Measurements from ENCODE around the gene B3GLCT.
"Not testable (repeated sequence)": the region's sequence is repeated elsewhere in the genome, so short reads cannot be mapped to it uniquely, and the experiment has no call there.

Gene B3GLCT

DNA sequence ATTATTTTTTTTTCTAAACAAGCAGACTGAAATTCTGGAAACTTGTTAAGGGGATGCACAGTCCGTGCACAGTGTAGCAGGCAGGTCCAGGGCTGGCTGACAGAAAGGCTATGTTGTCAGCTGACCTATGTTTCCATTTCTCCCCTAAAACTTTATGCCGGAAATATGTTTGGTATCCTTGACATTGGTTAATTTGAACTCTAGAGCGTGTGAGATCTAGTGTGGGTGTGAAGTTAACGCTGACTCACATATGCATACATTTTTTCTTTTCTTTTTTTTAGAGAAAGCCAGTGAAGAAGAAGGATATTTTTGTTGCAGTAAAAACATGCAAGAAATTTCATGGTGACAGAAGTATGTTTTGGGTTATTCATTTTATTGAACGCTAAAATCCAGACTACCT, 76.6 kb downstream of the B3GLCT start:
- no peak for DNase-seq

DNA sequence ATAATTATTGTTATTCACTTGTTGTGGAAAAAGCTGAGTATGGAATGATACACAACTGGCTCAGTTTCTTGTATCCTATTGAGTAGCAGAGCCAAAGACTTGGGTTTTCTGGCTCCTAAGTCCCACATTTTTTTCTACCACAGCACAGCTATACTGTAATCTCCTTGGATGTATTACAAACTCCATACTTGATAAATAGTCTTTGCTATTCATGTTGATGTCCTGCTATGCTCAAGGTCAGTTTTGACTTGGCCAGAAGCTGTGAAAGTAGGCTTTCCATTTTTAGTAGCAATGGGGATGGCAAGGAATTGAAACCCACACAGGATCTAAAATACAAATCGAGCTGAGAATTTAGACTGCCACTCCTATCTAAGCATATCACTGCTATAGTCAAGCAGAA, 79.1 kb downstream of the B3GLCT start:
- DNase-seq: no peak

DNA sequence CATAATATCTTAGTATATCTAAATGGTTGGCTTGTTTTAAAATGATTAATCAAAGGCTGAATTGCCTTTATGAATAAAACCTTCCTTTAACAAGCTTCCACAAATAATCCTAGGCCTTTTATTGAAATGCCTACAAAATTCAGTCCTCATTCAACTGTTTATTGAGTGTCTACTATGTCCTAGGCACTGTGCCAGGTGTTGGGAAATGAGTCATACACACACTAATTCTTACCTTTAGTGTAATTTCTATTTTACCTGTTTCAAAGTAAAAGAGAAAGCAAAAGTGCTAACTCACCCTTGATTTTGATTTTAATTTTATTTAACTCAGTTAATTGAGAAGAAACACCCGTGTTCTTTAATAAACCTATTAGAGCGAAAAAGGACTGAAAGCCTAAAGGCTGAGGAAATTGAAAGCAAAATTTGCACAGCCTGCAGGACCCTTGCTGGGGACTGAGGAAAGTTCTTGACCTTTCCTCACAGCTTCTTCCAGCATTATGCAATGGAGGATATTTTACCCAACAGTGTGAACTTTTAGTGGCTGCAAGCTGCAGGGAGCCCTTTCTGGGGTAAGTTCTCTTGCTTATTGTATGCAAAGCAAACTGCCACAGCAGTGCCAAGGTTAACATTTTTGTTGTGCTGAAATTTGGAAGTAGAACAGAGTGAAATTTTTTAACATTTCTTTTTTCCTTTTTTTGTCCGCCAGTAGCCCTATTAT, 83.1 kb downstream of the B3GLCT start:
- DNase-seq: no peak

DNA sequence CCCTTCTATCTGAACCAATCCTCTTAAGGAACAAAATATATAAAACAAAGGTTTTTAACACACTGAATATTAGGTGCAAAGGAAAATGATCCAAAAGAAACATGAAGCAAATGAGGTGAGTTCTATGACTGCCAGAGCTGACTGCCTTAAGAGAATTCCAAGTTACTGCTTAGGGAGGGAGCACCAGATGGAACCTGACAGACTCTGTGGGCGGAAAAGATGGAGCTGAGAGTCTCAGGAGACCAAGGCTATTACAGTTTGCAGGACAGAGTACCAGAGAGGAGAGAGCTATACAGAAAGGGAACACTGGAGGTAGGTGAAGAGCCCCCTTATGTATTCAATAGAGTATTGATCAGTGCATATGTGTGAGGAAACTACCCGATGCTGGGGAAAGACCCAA, 87.2 kb downstream of the B3GLCT start:
- no peak for DNase-seq

DNA sequence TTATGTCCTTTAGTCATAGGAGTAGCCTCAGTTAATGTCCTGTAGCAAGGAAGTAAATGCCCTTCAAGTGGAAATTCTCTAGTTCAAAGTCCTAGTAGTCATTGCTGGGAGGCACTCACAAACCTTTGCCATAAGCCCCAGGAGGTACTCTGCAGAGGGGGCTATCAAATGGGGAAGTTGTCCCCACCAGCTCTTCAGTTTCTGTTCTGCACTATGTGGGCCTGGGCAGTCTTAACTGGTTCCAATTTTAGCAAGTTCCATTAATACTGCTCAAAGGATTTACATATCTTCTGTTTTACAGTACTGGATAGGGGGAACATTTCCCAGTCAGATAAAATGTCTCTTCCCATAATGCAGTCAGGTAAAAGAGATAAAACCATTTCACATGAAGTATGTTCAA, 101.3 kb downstream of the B3GLCT start:
- DNase-seq: no peak

DNA sequence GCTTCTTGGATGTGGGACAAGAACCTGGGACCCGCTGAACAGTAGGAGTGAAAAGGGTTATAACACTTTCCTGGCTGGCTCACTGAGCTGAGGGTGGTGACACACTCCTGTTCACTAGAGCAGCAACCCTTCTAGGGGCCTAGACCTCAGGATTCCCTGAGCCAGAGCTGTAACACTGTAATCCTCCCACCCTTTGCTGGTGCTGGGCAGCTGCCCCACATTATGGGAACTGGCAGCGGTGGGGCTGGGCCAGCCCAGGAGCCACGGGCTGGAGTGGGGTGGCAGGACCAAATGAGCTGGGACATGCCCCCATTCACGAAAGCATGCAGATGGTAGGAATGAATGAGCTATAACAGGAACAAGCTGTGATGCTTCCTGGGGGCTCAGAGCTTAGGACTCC, 110.6 kb downstream of the B3GLCT start:
- DNase-seq: no peak

DNA sequence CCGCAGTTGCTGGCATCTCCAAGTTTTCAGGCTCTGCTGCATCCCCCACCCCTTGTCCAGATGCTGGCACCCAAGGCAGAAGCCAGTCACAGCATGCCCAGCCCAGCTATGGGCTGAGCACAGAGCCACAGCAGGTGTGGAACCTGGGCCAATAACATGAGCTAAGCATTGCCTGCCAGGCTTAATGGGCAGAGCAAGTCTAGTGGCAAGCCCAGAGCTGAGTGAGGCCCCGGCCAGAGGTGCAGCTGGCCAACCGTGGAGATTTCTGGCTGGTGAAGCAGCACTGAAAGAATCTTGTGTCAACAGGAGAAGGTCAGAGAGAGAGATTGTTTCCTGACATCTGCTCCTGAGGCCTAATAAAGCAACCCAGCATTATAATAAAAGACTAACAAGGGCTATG, 111.0 kb downstream of the B3GLCT start:
- DNase-seq: no peak

DNA sequence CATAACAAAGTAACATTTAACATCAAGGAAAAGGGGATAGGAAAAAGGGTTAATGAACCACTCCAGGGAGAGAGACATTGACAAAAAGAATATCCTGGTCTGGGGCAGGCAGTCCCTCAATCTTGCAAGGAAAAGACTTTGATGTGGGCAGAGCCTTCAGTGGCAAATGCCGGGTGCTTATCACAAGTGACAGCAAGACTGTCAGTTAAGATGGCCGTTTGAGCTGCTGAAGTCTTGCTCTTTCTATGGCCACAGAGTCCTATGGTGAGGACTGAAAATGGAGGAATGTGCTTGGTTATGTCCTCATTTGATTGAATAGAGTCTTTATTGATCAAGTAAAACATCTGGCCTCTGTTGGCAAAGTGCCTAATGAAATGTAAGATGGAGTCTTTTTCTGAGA, 112.1 kb downstream of the B3GLCT start:
- DNase-seq: no peak

DNA sequence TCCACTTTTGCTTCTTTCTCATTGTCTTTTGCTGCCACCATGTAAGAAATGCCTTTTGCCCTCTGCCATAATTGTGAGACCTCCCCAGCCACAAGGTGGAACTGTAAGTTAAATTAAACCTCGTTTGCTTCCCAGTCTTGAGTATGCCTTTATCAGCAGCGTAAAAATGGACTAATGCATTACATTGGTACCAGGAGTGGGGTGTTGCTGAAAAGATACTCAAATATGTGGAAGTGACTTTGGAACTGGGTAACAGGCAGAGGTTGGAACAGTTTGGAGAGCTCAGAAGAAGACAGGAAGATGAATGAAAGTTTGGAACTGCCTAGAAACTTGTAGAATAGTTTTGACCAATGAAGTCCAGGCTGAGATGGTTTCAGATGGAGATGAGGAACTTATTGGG, 115.2 kb downstream of the B3GLCT start:
- no peak for DNase-seq

DNA sequence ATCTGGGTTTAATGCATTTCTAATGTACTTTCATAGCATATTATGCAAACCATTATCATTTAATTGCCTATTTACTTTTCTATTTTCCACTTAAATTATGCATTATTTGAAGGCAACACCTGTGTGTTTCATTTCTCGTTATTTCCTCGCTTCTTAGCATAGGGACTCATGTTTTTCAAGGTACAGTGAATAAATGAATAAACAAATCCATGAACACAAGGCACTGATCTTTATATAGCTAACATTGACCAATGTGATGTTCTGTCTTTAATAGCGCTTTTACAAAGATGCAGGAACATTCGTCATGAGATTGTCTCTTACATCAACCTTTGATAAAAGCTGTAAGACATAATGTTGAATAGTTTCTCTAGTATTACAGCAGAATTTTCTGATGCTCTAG, 121.2 kb downstream of the B3GLCT start:
- no peak for DNase-seq

DNA sequence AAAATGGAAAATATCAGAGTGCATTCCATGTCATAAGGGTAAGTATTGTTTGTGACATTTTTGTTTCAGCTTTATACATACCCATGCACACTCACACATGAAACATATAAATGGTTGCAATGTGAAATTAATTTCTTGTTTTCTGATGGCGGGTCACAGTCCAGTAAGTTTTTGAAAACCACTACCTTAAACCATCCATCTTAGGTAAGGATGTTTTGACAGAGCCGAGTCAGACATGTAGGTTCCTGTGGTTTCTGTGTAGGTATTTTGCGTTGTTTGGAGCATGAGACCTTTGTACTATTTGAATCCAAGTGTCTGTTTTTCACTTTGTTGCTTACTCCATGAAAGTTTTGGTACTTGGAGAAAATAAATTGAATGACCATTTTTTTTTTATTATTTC, 121.7 kb downstream of the B3GLCT start:
- no peak for DNase-seq

DNA sequence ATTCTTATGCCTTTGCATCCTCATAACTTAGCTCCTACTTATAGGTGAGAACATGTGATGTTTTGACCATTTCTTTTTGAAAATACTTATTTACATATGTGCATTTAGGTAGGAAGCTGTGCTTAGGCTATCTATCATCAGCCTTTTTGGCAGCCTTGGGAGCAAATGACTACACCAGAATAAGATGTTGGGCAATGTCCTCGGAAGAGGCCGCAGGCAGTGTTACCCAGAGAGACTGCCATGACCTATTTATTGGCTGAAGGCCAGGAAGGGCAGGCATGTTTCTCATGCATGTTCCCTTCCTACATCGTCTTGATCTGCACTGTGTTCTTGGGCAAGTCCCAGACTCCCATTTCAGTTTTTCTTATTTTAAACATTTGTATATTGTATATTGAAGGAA, 122.3 kb downstream of the B3GLCT start:
- no peak for DNase-seq

DNA sequence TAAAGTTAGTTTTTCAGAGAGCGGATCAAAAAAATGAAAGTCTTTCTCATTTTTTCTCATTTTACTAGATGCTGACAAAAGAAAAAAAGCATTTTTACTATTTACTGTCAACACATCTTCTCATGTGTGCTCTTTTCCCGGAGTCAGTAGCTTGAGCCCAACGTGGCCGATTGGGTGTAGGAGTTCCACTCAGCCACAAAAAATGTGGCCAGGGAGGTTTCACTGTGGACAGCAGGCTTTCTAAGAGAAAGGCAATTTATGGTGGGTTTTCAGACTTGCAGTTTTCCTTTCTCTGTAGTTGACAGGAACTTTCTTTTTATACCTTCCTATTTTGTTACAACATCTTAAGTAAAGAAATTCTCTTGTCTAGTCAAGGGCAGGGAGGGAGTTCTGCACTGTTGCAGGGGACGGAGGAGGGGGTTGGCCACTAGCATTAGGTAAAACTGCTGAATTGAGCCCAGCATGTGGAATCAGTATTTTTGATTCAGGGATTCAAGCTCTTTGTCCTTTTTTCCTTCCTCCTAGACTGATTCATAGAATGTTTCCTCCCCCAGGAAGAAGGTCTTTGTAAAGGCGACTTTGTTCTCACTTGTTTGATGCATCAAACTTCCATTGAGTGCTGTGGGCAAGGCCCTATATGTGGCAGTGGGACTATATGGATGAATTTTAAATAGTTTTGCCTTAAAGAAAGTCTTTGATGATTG, 123.1 kb downstream of the B3GLCT start:
- no peak for DNase-seq

DNA sequence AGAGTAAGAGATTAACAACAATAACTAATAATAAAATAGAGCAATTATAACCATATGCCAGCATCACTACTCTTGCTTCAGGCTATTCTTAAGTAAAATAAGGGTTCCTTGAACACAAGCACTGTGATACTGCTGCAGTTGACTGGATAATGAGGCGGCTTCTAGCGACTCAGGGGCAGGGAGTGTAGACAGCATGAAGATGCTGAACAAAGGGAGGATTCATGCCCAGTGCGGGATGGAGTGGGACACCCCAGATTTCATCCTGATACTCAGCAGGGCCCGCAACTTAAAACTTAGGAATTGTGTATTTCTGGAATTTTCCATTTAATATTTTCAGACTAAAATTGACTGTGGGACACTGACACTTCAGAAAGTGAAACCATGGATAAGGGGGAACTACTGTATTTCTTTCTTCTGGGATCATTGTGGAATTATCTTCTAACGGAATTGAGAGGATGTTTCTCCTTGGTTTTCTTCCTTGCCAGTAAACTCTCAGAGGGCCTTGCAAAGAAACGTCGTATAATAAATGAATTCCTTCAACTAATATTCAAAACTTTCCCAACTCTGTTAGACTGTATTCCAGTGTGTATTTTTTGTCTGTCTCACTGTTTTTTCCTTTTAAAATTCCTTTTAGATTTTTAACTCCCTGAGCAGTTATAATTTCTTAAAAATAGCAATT, 127.5 kb downstream of the B3GLCT start:
- no peak for DNase-seq

DNA sequence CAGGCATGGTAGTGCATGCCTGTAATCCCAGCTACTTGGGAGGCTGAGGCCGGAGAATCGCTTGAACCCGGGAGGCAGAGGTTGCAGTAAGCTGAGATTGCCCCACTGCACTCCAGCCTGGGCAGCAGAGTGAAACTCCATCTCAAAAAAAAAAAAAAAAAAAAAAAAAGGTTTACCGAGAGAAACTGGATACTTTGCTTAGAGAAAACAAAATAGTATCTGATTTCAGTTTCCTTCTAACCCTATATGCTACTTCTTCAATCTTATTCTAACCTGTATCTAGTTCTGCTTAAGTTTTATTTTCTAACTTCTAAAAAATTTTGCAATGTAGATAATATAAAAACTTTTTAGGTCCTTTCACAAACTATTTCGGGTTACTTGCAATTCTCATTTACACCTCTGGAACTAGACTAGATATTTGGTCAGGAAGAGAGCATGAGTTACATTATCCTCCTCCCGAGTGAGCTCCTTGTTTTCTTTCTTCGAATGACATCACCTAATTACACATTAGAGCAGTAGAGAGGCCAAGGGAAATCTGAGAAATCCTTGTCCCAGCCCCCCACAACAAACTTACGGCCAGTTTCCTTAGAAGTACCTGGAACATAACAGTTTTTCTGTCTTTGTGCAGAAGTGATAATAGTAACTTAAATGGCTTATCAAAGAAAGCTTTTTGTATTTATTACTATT, 128.9 kb downstream of the B3GLCT start:
- peak; percentile 28 for DNase-seq

DNA sequence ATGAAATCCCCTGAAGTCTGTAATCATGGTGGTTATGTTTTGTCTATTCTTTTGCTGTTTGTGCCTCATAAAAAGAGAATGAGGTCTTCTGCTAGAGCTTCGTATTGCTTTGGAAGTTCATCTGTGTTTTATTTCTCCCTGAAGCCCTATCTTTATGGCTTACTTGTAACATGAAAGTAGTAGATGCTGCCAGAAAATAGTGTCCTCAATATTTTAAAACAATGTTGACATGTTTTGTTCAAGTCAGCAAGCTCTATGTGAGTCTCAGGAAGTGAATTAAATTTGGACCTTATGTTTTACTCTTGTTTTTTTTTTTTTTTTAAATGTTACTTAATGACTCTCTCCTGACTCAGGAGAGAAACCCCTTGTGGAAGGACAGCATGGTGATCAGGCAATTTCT, 130.5 kb downstream of the B3GLCT start:
- DNase-seq: no peak

DNA sequence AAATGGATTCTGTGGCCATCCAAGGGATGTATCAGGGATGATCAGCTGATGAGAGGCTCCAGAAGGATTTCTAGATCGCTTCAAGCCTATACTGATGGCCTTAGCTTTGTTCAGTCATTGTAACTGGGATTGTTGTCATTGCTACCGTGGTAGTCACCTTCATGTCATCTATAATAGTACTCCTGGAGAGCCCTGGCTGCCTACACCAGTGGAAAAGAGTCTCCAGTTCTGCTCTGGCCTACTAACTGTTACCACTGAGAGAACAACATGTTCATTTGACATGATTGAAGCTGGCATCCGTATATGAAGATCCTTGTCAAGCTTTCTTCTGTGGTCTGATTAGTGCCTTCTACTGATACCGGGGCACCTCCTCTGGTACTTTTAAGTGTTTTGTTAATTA, 131.3 kb downstream of the B3GLCT start:
- no peak for DNase-seq

DNA sequence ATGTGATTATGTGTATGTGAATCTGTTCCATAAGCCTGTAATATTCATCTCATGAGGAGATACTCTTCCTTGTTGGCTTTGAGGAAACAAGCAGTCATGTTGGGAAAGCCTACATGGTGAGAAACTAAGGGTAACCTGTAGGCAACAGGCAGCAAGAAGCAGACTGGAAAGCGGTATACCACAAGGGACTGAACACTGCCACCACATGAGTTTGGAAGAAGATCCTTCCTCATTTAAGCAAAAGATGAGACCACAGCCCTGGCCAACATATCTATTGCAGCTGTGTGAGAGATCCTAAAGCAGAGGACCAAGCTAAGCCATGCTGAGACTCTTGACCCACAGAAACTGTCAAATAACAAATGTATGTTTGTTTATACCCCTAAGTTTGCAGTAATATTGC, 134.8 kb downstream of the B3GLCT start:
- DNase-seq: no peak

DNA sequence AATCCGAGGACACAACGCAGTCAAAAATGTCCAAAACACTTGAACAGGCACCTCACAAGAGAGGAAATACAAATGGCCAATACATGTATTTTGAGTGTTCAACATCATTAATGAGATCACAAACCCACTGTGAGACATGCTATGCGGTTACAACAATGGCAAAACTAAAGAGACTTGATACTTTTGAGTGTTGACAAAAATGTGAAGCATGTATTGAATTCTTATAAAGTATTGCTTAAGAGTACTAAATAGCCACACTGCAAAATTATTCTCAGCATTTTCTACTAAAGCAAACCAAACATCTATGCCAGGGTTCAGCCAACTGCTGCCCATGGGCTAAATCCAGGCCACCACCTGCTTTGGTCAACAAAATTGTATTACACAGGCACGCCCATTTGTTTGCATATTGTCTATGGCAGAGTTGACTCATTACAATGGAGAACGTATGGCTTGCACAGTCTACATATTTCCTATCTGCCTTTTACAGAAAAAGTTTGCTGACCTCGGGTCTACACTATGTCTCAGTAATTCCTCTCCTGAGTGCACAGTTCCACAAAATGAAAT, 135.3 kb downstream of the B3GLCT start:
- DNase-seq: no peak

DNA sequence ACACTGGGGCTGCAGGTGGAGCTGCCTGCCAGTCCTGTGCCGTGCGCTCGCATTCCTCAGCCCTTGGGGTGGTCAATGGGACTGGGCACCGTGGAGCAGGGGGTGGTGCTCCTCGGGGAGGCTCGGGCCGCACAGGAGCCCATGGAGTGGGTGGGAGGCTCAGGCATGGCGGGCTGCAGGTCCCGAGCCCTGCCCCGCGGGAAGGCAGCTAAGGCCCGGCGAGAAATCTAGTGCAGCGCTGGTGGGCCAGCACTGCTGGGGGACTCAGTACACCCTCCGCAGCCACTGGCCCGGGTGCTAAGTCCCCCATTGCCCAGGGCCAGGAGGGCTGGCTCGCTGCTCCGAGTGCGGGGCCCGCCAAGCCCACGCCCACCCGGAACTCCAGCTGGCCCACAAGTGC, 139.8 kb downstream of the B3GLCT start:
- DNase-seq: not testable (repeated sequence)

DNA sequence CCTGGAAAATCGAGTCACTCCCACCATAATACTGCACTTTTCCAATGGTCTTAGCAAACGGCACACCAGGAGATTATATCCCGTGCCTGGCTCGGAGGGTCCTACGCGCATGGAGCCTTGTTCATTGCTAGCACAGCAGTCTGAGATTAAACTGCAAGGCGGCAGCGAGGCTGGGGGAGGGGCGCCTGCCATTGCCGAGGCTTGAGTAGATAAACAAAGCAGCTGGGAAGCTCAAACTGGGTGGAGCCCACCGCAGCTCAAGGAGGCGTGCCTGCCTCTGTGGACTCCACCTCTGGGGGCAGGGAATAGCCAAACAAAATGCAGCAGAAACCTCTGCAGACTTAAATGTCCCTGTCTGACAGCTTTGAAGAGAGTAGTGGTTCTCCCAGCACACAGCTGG, 141.1 kb downstream of the B3GLCT start:
- DNase-seq: not testable (repeated sequence)

DNA sequence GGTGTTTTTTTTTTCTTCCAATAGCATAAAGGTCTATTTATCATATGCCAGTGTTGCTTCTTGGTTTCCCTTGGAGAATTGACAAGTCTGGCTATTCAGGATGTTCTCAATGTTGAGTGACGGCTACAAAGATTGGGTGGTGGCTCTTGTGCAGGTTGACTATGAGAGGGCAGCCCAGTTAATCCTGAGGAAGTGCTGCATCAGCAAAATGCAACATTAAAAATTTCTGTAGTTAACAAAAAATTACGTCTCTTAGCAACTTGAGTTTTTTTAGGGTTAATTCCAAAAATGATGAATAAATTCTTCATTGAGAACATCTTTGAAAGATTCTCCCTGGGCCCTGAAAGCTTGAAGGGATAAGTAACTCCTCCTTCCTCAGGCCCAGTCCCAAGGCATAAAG, 147.1 kb downstream of the B3GLCT start:
- DNase-seq: no peak

DNA sequence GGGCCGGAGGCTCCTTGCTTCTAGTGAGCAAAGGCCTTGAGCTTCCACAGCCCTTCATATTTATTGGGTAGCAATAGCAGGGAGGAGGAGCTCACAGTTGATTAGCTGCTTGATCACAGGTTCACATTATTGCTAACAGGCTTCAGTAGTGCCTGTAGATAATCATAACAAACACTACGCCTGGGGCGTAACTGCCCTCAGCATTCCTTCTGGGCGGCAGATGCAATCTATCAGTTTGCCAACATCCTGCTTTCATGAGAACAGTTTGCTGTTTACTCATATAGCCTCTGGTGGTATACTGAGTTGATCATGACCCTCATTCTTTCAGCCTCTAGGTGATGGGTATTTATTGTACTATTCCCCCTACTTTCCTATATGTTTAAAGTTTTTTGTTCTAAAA, 149.4 kb downstream of the B3GLCT start:
- DNase-seq: no peak
